Anterior cingulate cortex (tissue), 58 donors: ENCODE results near the gene SARM1.
A peak's percentile ranks its signal among the peaks of the same experiment; 100 is the strongest.
"Not testable (repeated sequence)": the region's sequence is repeated elsewhere in the genome, so short reads cannot be mapped to it uniquely, and the experiment has no call there.

Experiments
- DNase-seq, 58 donors: peaks; one replicate each; lab custom pipeline; 2025; lab: John Stamatoyannopoulos, UW

The SARM1 gene

GRCh38 chr17:28412099-28412498, 40.6 kb downstream of the SARM1 start:
- no peak for DNase-seq

GRCh38 chr17:28413804-28414203, 42.3 kb downstream of the SARM1 start:
- no peak for DNase-seq

- no peak for DNase-seq
Observed at GRCh38 chr17:28415886-28416285, 44.4 kb downstream of the SARM1 start.

- peak in 5 of 58 donors; percentile 6 to 31 (median 19) for DNase-seq
Observed at GRCh38 chr17:28416703-28417311, 45.3 kb downstream of the SARM1 start.

- DNase-seq = no peak
Observed at GRCh38 chr17:28421787-28422305, 50.4 kb downstream of the SARM1 start.

- DNase-seq = no peak
Observed at GRCh38 chr17:28425206-28425605, 53.7 kb downstream of the SARM1 start.

GRCh38 chr17:28426081-28426519, 54.6 kb downstream of the SARM1 start:
- no peak for DNase-seq

- no peak for DNase-seq
Observed at GRCh38 chr17:28427371-28427770, 55.9 kb downstream of the SARM1 start.

- DNase-seq = not testable (repeated sequence)
Observed at GRCh38 chr17:28427982-28428381, 56.5 kb downstream of the SARM1 start.

- DNase-seq = no peak
Observed at GRCh38 chr17:28433721-28434120, 62.2 kb downstream of the SARM1 start.

- not testable (repeated sequence) for DNase-seq
Observed at GRCh38 chr17:28434326-28434725, 62.8 kb downstream of the SARM1 start.

GRCh38 chr17:28443901-28444638, 72.6 kb downstream of the SARM1 start:
- DNase-seq = no peak

- no peak for DNase-seq
Observed at GRCh38 chr17:28446716-28447395, 75.4 kb downstream of the SARM1 start.

GRCh38 chr17:28447396-28447760, 75.9 kb downstream of the SARM1 start:
- DNase-seq = no peak

GRCh38 chr17:28449859-28450258, 78.4 kb downstream of the SARM1 start:
- no peak for DNase-seq
